Neural cell (in vitro differentiated cells): ENCODE data around the gene RFWD3. TPM values are rescaled to one million over a fixed set of nuclear protein-coding genes. Genes with fewer than 3 reads are reported as not detected.

ENCODE experiments used
- H2AFZ ChIP-seq: fragments of 200-600, 300-800 bp; sonication (generic), shearing (Covaris generic); 2 replicates; pipeline ENCODE4 v1.6.0; 2014; ENCODE audit warnings: low read depth, mild to moderate bottlenecking, antibody characterized with exemption, low read length, moderate library complexity
- H3F3A ChIP-seq: fragments of 200-600 bp; shearing (Covaris generic); 2 replicates; pipeline ENCODE4 v1.6.1; 2016; ENCODE audit warnings: mild to moderate bottlenecking, moderate library complexity, mixed read lengths, antibody characterized with exemption, low read length; ENCODE audit not compliant: insufficient read depth, poor library complexity, severe bottlenecking
- H3K27ac ChIP-seq: fragments of 200-600, 300-800 bp; sonication (generic), shearing (Covaris generic); 2 replicates; pipeline ENCODE4 v1.5.1; 2014; ENCODE audit warnings: mild to moderate bottlenecking, low read length, moderate library complexity
- H3K27me3 ChIP-seq: fragments of 300-800, 200-600 bp; sonication (generic), shearing (Covaris generic); 2 replicates; pipeline ENCODE4 v1.6.0; 2014; ENCODE audit warnings: mild to moderate bottlenecking, low read depth, low read length, moderate library complexity; ENCODE audit not compliant: insufficient read depth
- H3K36me3 ChIP-seq: fragments of 300-800, 200-600 bp; sonication (generic), shearing (Covaris generic); 2 replicates; pipeline ENCODE4 v1.5.1; 2014; ENCODE audit warnings: mild to moderate bottlenecking, antibody characterized with exemption, low read length, moderate library complexity; ENCODE audit not compliant: insufficient read depth
- H3K4me2 ChIP-seq: fragments of 300-800, 200-600 bp; sonication (generic), shearing (Covaris generic); 2 replicates; pipeline ENCODE4 v1.6.0; 2014; ENCODE audit warnings: mild to moderate bottlenecking, low read length
- H3K4me3 ChIP-seq: fragments of 300-800, 200-600 bp; sonication (generic), shearing (Covaris generic); 2 replicates; pipeline ENCODE4 v1.5.1; 2014; ENCODE audit warnings: mild to moderate bottlenecking, low read length, moderate library complexity
- H3K79me2 ChIP-seq: fragments of 200-600 bp; shearing (Covaris generic); replicated peaks from 2 replicates; pipeline ENCODE4 v1.6.0; 2014; ENCODE audit warnings: mild to moderate bottlenecking, low read length, moderate library complexity; ENCODE audit not compliant: insufficient read depth
- H3K9ac ChIP-seq: fragments of 300-800, 200-600 bp; sonication (generic), shearing (Covaris generic); 2 replicates; pipeline ENCODE4 v1.6.1; 2016; ENCODE audit warnings: mild to moderate bottlenecking, low read length, mixed read lengths
- H3K9me2 ChIP-seq: fragments of 200-600 bp; shearing (Covaris generic); 2 replicates; pipeline ENCODE4 v1.6.1; 2016; ENCODE audit warnings: mild to moderate bottlenecking, low read length, mixed read lengths; ENCODE audit not compliant: insufficient read depth
- H3K9me3 ChIP-seq: fragments of 200-600, 300-800 bp; sonication (generic), shearing (Covaris generic); 2 replicates; pipeline ENCODE4 v1.6.1; 2016; ENCODE audit warnings: mild to moderate bottlenecking, mixed run types, low read length, moderate library complexity, mixed read lengths
- H4K20me1 ChIP-seq: fragments of 200-600 bp; shearing (Covaris generic); 2 replicates; pipeline ENCODE4 v1.6.1; 2016; ENCODE audit warnings: mild to moderate bottlenecking, mixed run types; ENCODE audit not compliant: insufficient read depth
- EP300 ChIP-seq: fragments of 450-650 bp; conservative IDR thresholded peaks from 2 replicates; pipeline ENCODE4 v1.6.1; 2014; ENCODE audit warnings: antibody characterized with exemption, mild to moderate bottlenecking, moderate library complexity; ENCODE audit not compliant: poor library complexity, severe bottlenecking
- EZH2 ChIP-seq: fragments of 200-600, 300-800 bp; shearing (Covaris generic), sonication (generic); IDR thresholded peaks from 2 replicates; pipeline ENCODE4 v1.6.1; 2014; ENCODE audit warnings: antibody characterized with exemption, low read length, borderline replicate concordance, mild to moderate bottlenecking; ENCODE audit not compliant: insufficient read depth, poor library complexity, severe bottlenecking
- MXI1 ChIP-seq: fragments of 450-650 bp; conservative IDR thresholded peaks from 2 replicates; pipeline ENCODE4 v1.6.1; 2014; ENCODE audit warnings: antibody characterized with exemption, mild to moderate bottlenecking; ENCODE audit not compliant: poor library complexity, severe bottlenecking
- POLR2AphosphoS5 ChIP-seq: IDR thresholded peaks from 2 replicates; pipeline ENCODE4 v1.6.1; 2012
- RAD21 ChIP-seq: fragments of 450-650 bp; conservative IDR thresholded peaks from 2 replicates; pipeline ENCODE4 v1.6.1; 2014; ENCODE audit warnings: antibody characterized with exemption, mild to moderate bottlenecking, moderate library complexity
- SMC3 ChIP-seq: fragments of 450-650 bp; conservative IDR thresholded peaks from 2 replicates; pipeline ENCODE4 v1.6.1; 2014; ENCODE audit warnings: antibody characterized with exemption, mild to moderate bottlenecking, moderate library complexity; ENCODE audit not compliant: poor library complexity
- TAF1 ChIP-seq: IDR thresholded peaks from 2 replicates; pipeline ENCODE4 v1.6.1; 2012; ENCODE audit warnings: low read depth
- polyA plus RNA-seq: library from polyadenylated mRNA; depleted of rRNA; stranded (reverse); fragments of >200 nt; gene quantifications from 2 replicates; pipeline ENCODE4 v1.2.3, GENCODE V29; 2014
- TF ChIP-seq, protein P1 (sequence below): fragments of 450-650 bp; IDR thresholded peaks from 2 replicates; pipeline ENCODE4 v1.5.1; 2014; ENCODE audit warnings: antibody characterized with exemption, mild to moderate bottlenecking, moderate library complexity; ENCODE audit not compliant: poor library complexity, severe bottlenecking
- TF ChIP-seq, protein P2 (sequence below): IDR thresholded peaks from 2 replicates; pipeline ENCODE4 v1.6.1; 2012; ENCODE audit warnings: borderline replicate concordance

The RFWD3 gene
- polyA plus RNA-seq, 1 donor from 2014 or later = 10.7 TPM

DNA sequence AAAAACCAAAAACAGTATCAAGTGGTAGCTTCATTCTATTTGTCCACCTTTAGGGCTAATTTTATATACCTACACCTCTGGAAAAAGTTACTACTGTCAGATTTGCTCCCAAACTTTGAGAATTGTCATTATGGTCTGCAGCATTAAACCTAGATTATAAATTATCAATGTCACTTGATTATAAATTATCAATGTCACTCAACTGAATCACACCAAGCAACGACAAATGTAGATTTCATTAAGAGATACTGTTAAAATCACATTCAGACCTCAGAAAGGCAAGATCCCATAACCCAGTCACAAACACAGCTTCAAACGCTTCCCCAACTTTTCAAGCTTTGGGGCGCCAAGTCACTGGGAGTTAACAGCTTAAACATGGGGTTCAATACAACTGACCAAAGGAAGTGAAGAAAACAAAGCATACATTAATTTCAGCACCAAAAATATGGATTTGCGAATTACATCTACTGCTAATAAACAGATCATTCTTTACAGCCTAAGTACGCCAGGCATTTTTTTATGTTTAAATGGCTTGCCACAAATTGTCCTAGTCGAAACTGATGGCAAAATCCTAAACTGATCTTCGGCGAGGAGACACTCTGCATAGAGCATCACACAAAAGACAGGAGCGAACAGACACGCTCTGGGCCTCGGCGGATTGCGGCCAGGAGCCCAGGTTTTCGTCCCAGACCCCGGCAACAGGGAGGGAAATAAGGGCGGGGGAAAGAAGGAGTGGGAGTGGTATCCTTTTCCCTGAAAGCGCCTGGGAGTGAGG, 60.7 kb downstream of the RFWD3 start:
- Histone ChIP-seq H3K27me3 (no peaks in the 10 kb centered on the region), H3K9me3 (no peaks in the 10 kb centered on the region), H4K20me1 (no peaks in the 10 kb centered on the region), H3K9me2 (no peaks in the 10 kb centered on the region), H3K4me3 (peak overlapping the region; percentile 99), H3K4me2 (peak overlapping the region; percentile 76), H3K79me2 (peaks cover 52% of the 10 kb centered on the region), H3K36me3 (no peaks in the 10 kb centered on the region), H2AFZ (peak overlapping the region; percentile 90), H3F3A (no peaks in the 10 kb centered on the region), H3K27ac (peak overlapping the region; percentile 94), H3K9ac (peak overlapping the region; percentile 96)
- TF ChIP-seq EP300 = no peak
- no peak for TF ChIP-seq POLR2AphosphoS5
- TF ChIP-seq EZH2 = no peak
- TF ChIP-seq RAD21 = no peak
- TF ChIP-seq MXI1 = no peak
- TF ChIP-seq, protein P1, sequence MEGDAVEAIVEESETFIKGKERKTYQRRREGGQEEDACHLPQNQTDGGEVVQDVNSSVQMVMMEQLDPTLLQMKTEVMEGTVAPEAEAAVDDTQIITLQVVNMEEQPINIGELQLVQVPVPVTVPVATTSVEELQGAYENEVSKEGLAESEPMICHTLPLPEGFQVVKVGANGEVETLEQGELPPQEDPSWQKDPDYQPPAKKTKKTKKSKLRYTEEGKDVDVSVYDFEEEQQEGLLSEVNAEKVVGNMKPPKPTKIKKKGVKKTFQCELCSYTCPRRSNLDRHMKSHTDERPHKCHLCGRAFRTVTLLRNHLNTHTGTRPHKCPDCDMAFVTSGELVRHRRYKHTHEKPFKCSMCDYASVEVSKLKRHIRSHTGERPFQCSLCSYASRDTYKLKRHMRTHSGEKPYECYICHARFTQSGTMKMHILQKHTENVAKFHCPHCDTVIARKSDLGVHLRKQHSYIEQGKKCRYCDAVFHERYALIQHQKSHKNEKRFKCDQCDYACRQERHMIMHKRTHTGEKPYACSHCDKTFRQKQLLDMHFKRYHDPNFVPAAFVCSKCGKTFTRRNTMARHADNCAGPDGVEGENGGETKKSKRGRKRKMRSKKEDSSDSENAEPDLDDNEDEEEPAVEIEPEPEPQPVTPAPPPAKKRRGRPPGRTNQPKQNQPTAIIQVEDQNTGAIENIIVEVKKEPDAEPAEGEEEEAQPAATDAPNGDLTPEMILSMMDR = no peak
- TF ChIP-seq TAF1 = no peak
- no peak for TF ChIP-seq SMC3
- TF ChIP-seq, protein P2, sequence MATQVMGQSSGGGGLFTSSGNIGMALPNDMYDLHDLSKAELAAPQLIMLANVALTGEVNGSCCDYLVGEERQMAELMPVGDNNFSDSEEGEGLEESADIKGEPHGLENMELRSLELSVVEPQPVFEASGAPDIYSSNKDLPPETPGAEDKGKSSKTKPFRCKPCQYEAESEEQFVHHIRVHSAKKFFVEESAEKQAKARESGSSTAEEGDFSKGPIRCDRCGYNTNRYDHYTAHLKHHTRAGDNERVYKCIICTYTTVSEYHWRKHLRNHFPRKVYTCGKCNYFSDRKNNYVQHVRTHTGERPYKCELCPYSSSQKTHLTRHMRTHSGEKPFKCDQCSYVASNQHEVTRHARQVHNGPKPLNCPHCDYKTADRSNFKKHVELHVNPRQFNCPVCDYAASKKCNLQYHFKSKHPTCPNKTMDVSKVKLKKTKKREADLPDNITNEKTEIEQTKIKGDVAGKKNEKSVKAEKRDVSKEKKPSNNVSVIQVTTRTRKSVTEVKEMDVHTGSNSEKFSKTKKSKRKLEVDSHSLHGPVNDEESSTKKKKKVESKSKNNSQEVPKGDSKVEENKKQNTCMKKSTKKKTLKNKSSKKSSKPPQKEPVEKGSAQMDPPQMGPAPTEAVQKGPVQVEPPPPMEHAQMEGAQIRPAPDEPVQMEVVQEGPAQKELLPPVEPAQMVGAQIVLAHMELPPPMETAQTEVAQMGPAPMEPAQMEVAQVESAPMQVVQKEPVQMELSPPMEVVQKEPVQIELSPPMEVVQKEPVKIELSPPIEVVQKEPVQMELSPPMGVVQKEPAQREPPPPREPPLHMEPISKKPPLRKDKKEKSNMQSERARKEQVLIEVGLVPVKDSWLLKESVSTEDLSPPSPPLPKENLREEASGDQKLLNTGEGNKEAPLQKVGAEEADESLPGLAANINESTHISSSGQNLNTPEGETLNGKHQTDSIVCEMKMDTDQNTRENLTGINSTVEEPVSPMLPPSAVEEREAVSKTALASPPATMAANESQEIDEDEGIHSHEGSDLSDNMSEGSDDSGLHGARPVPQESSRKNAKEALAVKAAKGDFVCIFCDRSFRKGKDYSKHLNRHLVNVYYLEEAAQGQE = no peak

DNA sequence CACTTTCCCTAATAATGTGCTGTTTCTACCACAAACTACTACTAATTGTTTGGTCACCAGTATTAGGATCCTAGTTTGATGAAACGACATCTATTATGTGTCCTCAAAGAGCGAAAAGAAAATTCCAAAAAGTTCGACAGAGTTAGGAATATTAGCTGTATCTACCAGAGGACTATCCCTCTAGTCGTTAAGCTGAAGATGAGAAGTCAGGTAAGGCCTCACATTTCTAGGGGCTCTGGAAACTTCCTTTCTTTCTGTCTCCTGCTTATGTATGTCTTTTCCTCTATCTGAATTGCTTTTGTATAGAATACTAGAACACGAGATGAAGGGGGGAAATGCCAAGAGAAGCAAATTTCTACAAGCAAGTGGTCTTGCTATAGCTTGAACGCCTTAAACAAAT, 61.3 kb downstream of the RFWD3 start:
- peak overlapping the region; percentile 76 for H3K4me2 ChIP-seq
- H4K20me1 ChIP-seq = no peaks in the 10 kb centered on the region
- TF ChIP-seq, protein P2 = no peak
- no peak for TF ChIP-seq EZH2
- TF ChIP-seq SMC3 = no peak
- no peak for TF ChIP-seq TAF1
- TF ChIP-seq POLR2AphosphoS5 = no peak
- no peak for TF ChIP-seq EP300
- no peak for TF ChIP-seq MXI1
- TF ChIP-seq, protein P1 = no peak
- TF ChIP-seq RAD21 = no peak
- no peaks in the 10 kb centered on the region for H3K9me3 ChIP-seq
- no peaks in the 10 kb centered on the region for H3F3A ChIP-seq
- H3K9ac ChIP-seq = peak overlapping the region; percentile 96
- H2AFZ ChIP-seq = no peak overlapping the region
- H3K27me3 ChIP-seq = no peaks in the 10 kb centered on the region
- H3K9me2 ChIP-seq = no peaks in the 10 kb centered on the region
- peaks cover 58% of the 10 kb centered on the region for H3K79me2 ChIP-seq
- no peaks in the 10 kb centered on the region for H3K36me3 ChIP-seq
- H3K4me3 ChIP-seq = peak overlapping the region; percentile 99
- no peak overlapping the region for H3K27ac ChIP-seq
